Stimulated activated naive CD4-positive, alpha-beta T cell (primary cell): ENCODE results near the gene DPP6.

ENCODE experiments used
- DNase-seq, 6 experiments: peaks; one replicate each; lab custom pipeline; 2025; lab: John Stamatoyannopoulos, UW

Gene DPP6

DNA sequence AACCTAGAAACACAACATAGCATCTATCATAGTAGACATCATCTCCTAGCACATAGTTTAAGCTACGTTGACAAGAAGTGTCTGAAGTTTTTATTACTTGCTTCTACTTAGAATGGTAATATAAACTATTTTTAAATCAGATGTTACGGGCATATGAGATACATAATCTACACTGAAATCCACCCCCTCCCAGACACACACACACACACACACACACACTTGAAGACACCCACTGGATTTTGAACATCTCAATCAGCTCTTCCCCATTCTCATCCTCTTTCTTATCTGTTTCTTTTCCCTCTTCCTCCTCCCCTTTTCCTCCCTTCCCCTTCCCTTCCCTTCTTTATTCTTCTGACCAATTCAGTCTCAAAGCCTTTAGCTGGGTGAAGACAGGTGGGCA lies 774.8 kb downstream of the DPP6 start:
- DNase-seq, result no peak

- no peak for DNase-seq
Measured at GRCh38 chr7:154832557-154833138, 780.5 kb downstream of the DPP6 start.

DNA sequence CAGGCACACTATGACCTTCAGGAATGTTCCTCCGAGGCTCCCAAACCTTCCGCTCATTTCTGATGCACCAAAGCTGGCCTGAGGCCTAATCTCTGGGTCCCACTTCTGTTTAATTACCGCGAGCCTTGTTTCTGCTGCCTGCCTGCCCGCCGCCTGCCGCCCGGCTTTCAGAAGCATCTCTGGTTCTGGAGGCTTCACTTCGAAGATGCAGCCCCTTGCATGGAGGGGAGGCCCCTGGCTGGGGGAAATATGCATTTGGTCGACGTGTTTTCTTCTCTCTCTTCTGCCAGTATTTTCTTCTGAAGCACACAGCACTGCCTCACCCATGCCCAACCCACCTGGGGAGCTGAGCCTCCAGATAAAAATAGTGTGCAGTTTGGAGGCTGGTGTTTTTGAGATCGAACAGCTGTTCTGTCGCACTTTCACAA lies 783.8 kb downstream of the DPP6 start:
- no peak for DNase-seq

DNA sequence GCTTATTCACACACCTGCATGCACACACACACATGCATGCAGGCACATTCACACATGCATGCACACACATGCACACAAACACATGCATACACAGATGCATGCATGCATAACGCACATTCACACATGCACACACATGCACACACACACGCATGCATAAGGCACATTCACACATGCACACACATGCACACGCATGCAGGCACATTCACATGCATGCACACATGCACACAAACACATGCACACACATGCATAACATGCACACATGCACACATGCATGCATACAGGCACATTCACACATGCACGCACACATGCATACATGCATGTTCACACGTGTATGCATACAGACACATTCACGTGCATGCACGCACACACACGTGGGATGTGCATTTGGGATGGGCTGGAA lies 784.9 kb downstream of the DPP6 start:
- DNase-seq, result no peak

DNA sequence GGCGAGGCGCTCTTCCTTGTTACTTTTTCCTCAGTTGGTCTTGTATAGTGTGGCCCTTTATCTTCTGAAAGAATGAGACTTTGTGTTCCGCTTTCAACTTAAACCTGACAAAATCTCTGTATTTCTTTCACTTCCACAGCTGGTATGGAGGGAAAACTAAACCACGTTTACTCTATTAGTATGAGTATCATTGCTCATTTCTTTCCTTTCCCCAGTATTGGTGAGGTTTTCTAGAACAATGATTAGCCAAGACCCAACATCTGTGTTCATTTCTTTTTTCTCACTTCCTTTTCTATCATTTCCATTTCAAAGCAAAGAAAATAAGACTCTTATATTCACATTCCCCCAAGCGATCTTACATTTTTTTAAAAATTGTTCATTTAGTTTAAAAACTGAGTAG lies 785.4 kb downstream of the DPP6 start:
- DNase-seq, result no peak

DNA sequence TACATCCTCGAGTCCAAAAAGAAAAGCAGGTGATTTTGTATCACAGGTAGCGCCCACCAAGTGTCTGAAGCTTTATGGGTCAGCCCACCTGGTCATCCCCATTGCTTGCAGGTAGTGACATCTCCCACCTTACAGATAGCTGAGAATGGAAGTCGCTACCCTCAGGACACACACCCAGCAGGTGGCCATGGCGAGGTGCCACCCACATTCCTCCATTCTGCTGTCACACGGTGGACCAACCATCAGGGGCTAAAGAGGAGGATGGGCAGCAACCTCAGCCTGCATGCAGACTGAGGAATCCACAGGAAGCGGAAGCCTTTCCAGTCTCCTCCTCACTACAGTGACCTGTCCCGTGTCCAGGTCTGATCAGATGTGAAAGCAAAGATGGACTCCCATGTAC lies 787.9 kb downstream of the DPP6 start:
- DNase-seq, result no peak

DNA sequence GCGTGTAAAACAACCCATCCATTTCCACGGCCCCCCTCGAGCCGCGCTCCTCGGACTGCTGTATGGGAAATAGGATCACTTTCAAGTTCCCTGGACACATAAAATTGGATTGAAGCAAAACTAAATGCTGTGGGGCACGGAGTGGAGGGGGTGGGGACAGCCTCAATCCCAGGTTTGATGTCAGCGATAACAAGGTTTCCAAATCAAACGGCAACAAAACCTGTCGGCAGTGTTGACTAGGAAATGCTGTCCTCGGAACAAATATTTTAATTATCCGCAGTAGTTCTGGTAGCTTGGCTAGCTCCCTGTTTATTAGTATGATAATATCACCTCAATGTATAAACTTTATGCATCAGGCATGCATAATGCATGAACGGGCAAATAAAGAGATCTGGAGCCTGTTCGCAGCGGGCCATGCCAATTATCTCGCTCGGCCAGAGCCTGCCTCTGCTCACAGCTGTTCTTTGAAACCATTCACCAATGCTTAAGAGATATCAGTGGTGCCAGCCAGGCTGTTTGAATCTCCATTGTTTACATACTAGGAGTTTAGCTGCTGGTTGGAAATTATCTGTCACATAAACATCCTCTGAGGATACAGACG lies 789.6 kb downstream of the DPP6 start:
- DNase-seq, result no peak

DNA sequence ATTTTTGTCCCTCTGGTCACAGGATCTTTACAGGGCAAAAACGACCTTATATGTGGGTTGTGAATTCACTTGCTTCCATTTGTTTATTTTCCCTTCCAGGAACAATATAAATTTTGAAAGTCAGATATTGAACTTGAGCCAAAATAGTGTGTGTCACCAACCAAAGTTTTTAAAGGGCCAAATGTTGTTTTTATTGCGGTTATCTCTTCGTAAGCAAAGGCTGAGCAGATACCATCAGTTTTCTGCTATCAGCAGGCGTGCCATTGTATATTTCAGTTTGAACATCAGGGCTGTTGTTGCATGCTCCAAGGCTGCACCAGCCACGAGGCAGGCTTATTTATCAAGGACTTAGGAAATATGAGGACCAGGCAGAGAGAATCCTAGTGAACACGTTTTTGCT lies 790.4 kb downstream of the DPP6 start:
- DNase-seq, result no peak

GRCh38 chr7:154843670-154844237 lies 791.6 kb downstream of the DPP6 start:
- DNase-seq, result no peak

DNA sequence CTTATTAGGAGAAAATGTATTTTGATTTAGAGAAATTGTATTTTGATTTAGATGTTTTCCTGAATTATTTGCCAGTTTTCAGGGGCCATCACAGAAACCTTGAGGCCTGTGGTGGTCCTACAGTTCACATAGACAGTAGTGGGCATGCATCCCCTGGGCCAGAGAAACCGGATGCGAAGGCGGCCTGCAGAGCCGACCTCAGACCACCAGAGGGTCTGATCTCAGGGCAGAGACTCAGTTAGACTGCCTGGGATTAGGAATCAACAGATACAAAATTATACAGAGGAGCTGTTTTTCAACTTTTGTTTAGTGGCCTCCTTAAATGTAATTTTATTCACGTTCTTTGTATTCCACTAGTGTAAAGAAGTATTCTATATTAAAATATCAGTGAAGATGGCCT lies 792.3 kb downstream of the DPP6 start:
- no peak for DNase-seq

GRCh38 chr7:154844955-154845354 lies 792.8 kb downstream of the DPP6 start:
- DNase-seq, result no peak

- DNase-seq, result no peak
Measured at GRCh38 chr7:154848464-154848863, 796.3 kb downstream of the DPP6 start.

- DNase-seq, result no peak
Measured at GRCh38 chr7:154852205-154852604, 800.0 kb downstream of the DPP6 start.

DNA sequence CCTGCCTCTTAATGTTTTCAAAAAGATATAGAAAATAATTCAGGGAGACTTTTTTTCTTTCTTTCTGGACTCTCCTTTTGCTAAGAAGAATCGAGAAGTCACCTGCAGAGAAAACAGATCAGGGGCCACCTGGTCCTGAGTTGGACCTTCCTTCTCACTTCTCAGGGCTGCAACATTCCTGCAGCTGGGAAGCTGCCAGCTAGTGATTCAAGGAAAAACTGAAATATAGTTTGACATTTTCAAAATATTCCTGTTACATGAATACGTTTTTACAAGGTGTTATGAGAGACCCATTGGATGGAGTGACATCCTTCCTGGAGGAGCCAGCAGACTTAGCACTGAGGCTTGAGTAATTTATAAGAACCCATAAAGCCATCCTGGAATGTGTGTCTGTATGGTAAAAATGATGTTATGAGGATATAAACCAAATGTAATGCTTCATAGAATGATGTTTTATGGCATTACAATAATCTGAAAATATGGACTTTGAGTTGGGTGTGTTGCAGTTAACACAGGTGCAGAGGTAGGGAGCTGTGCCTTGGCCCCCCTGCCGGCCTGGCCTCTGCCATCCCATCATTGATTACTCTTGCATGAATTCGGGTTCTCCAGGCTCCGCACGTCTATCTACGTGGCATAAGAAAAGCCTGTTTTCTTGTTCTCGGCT lies 801.0 kb downstream of the DPP6 start:
- no peak for DNase-seq

DNA sequence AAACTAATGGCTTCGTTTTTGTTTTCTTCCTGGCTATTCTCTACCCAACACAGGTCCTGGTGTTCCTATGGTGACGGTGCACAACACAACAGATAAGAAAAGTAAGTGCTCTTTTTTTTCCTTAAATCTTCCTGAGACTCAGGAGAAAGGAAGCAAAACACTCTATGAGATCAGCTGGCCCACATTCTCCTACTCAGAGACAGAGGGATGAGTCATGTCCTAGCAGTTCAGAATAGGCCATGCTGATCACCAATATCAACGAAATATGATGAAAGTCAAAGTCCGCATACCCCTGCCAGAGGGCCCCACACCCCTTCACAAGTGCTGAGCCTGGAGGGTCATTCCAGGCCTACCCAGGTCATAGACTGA lies 801.5 kb downstream of the DPP6 start:
- no peak for DNase-seq

DNA sequence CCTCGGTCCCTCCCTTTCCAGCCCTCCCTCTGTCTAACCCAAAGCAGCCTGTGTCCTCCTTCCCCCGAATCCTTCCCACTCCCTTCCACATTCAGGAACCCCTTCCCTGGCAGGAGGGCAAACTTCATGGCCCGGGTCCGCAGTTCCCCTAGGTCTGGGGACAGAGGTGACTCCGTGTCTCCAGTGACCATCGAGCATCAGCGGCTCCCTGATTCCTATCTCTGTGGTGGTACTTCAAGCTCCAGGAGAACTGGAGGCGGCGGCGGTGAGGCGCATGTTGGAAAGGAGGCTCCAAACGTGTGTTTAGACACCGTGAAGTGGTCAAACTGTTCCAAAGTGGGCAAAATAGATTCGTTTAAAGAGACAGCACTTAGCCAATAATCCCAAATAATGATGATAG lies 802.6 kb downstream of the DPP6 start:
- no peak for DNase-seq

DNA sequence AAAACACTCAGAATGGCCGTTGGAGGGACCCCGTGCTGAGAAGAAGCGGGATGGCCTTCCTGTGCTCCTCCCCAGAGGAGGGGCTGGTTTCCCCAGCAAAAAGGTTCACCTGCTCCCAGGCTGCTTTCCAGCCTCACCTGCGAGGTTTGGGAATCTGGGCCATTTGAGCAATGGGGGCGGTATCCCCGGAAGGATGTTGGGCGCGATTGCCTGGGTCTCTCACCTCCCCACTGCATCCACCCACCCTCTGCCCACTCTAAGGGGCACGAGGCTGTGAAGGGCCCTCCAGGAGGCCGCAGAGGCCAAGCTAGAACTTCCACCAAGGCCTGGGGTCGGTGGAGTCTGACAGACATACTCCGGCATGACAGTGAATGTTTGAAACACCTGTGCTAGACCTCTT lies 803.2 kb downstream of the DPP6 start:
- DNase-seq, result no peak

DNA sequence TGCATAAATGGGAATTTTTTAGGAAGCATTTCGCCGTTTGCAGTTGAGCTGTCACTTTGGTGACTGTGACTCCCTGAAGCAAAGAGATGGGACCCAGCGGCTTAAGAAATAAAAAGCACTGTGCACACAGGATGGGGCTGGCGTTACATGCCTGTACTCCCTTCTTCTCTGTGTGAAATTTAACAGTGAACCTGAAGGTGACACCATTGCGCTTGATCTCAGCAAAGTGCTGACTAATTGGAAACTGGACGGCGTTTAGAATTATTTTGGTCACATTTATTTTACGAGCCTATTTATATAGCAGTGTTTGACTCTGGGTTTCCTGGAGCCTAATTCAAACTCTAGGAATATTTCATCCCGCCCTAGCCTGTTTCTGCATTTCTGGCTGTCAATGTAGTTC lies 804.5 kb downstream of the DPP6 start:
- DNase-seq, result no peak

- no peak for DNase-seq
Measured at GRCh38 chr7:154857240-154857639, 805.0 kb downstream of the DPP6 start.

DNA sequence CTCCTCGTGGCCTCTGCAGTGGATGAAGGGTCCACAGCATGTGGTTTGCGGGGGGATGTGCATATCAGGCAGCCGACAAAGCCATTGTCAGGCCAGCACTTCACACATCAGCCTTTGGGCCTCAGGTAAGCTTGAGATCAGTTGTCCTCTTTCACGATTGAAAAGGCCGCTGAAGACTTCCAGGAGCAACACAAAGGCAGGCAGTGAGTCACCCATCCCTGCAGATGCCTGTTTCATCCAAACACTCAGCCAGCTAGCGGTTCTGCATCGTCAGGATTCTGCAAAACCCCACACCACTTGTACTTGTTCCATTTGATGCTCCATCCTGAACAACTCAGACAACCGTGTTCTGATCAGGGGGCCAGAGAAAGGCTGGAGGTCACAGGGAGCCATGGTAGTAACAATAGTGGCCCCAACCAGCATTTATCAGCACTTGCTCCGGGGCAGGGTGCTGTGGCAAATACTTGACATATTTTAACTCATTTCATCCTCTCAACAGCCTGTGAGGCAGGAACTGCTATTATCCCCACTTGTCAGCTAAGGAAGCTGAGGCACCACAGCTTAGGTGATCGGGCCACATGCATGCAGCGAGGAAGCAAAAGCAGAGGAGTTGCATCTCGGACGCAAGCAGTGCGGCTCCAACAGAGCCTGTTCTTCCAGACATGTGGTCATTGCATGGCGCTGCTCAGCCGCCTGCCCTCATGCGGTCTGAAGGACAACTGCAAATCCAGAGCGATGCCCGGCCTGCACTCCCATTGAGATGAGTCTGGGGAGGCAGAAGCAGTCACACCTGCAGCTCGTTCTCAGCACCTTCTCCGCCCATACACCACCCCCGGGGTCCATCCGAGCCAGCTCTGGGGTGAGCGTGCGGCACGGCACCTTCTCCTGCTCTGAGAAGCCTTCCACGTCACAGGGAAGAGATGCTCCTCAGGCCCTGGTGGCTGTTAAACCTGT lies 805.8 kb downstream of the DPP6 start:
- no peak for DNase-seq

- DNase-seq, result no peak
Measured at GRCh38 chr7:154858836-154859537, 806.8 kb downstream of the DPP6 start.
